Measurements from ENCODE around the gene RAB5IF. TPM values are rescaled to one million over a fixed set of nuclear protein-coding genes. Genes with fewer than 3 reads are reported as not detected.

The RAB5IF gene
- total and polyA plus RNA-seq, 2 of the 8 experiments (the other 6 are each of a cell fraction or from before 2014, with no cell fraction given), result 95.5 to 148 TPM

DNA sequence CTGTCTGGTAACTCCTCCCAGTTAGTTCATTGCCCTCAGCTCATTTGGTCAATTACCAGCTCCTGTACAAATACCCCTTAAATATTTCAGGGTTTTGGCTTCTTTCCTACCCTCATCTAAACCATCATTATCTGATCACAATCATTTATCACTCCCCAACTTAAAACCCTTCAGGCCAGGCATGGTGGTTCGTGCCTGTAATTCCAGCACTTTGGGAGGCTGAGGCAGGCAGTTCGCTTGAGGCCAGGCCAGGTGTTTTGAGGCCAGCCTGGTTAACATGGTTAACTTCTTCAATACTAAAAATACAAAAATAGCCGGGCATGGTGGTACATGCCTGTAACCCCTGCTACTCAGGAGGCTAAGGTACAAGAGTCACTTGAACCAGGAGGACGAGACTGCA lies 22.8 kb upstream of the RAB5IF start:
- Histone ChIP-seq H3K9ac (replicated peaks in 1 of 4; ENCODE audit: extremely low read depth in 1 of 4, low read depth in 3 of 4, low read length in 3 of 4) (no peak overlapping the region), H3K9me3 (ENCODE audit: insufficient read depth in 2 of 2, low read depth in 1 of 2, low read length in 1 of 2) (peaks cover 6 to 7% of the 10 kb centered on the region in 2 experiments; a peak in 2 of 4 replicates), H2BK5ac (ENCODE audit: low read depth, low read length) (no peak overlapping the region), H2BK15ac (ENCODE audit: low read length) (no peak overlapping the region), H4K8ac (ENCODE audit: extremely low read depth, insufficient read depth, low read length) (no peak overlapping the region), H3K4me3 (ENCODE audit: extremely low read depth in 1 of 4, insufficient read depth in 2 of 4, low read depth in 3 of 4, low read length in 4 of 4) (no peak overlapping the region), H3K23me2 (ENCODE audit: low read depth, low read length) (no peaks in the 10 kb centered on the region), H3K4me2 (ENCODE audit: insufficient read depth in 1 of 2, low read depth in 2 of 2, low read length in 2 of 2) (no peak overlapping the region), H3K56ac (replicated peaks; ENCODE audit: insufficient read length, low read depth, low read length) (no peak overlapping the region), H3K27me3 (replicated peaks in 1 of 4; ENCODE audit: control insufficient read depth in 3 of 4, extremely low read depth in 1 of 4, insufficient read depth in 3 of 4, low read length in 3 of 4) (no peaks in the 10 kb centered on the region), H3K79me1 (ENCODE audit: low read depth, low read length) (peaks cover 12% of the 10 kb centered on the region), H2BK120ac (replicated peaks; ENCODE audit: low read depth, low read length) (no peak overlapping the region), H4K20me1 (replicated peaks in 1 of 2; ENCODE audit: control insufficient read depth in 1 of 2, insufficient read depth in 2 of 2, low read length in 2 of 2) (peaks cover 0 to 4% of the 10 kb centered on the region in 2 experiments), H4K5ac (ENCODE audit: insufficient read length, low read depth, low read length) (no peak overlapping the region), H4K91ac (replicated peaks; ENCODE audit: insufficient read length, low read length) (no peak overlapping the region), H2BK20ac (ENCODE audit: low read length) (no peak overlapping the region), H3K23ac (ENCODE audit: insufficient read length) (no peak overlapping the region), H3K27ac (ENCODE audit: low read depth, low read length) (no peak overlapping the region), H3K4me1 (replicated peaks in 1 of 4; ENCODE audit: control insufficient read depth in 3 of 4, insufficient read depth in 4 of 4, low read length in 3 of 4) (peaks cover 3 to 17% (median 11%) of the 10 kb centered on the region in 4 experiments; a peak in 6 of 7 replicates), H3K79me2 (ENCODE audit: control insufficient read depth in 1 of 2, insufficient read depth in 2 of 2, low read length in 2 of 2) (peaks cover 0 to 25% of the 10 kb centered on the region in 2 experiments; a peak in 2 of 4 replicates), H2BK12ac (ENCODE audit: low read depth, low read length) (no peak overlapping the region), H2AFZ (ENCODE audit: low read length) (no peak overlapping the region), H3K4ac (replicated peaks; ENCODE audit: insufficient read length, low read depth, low read length) (no peak overlapping the region), H2AK5ac (ENCODE audit: low read depth, low read length) (no peak overlapping the region), H3K18ac (ENCODE audit: extremely low read depth, low read length) (no peak overlapping the region), H3K14ac (ENCODE audit: insufficient read length) (no peak overlapping the region), H3K36me3 (ENCODE audit: control insufficient read depth in 2 of 4, insufficient read depth in 4 of 4, low read length in 3 of 4) (peaks cover 4 to 58% (median 26%) of the 10 kb centered on the region in 4 experiments)
- DNase-seq (ENCODE audit: low read depth in 1 of 2, low spot score in 2 of 2) (no peak), FAIRE-seq (no peak)
- 84% methylated on average over 4 of the region's 4 CpGs; no CpG with 5 or more reads in 1 of the 2 experiments for WGBS, 2 experiments (ENCODE audit: extremely low coverage in 1 of 2, insufficient coverage in 1 of 2, insufficient read length in 1 of 2, insufficient replicate concordance in 2 of 2, low coverage in 1 of 2, low lambda C conversion rate in 2 of 2, missing lambda C conversion rate in 1 of 2)
- ChIA-PET POLR2A (ENCODE audit: partially characterized antibody) (interaction anchor here (9.0 to 26.6 kb wide), 2 partner anchors 10 to 22 kb away, joined by 60 to 388 read pairs; partner anchors contain the start of genes RAB5IF and TGIF2), CTCF (ENCODE audit: partially characterized antibody) (interaction anchor here (1.5 to 14.2 kb wide), 3 partner anchors 9 to 42 kb away, joined by 3 to 202 read pairs (median 17); partner anchors contain the start of genes MYL9 and TGIF2)
- no peak for TF ChIP-seq CHD2 (IDR thresholded peaks at IDR 0.05; ENCODE audit: low read length)
- TF ChIP-seq CBX8 (IDR thresholded peaks at IDR 0.05; ENCODE audit: borderline replicate concordance, low read depth, low read length), result no peak
- TF ChIP-seq YY1 (IDR thresholded peaks at IDR 0.05; ENCODE audit: low read depth, low read length), result no peak
- no peak for TF ChIP-seq RFX5 (IDR thresholded peaks at IDR 0.05; ENCODE audit: borderline replicate concordance, low read depth, low read length)
- TF ChIP-seq FOSL1 (IDR thresholded peaks at IDR 0.05; ENCODE audit: insufficient read depth, low read depth, low read length), result no peak
- TF ChIP-seq CBX5 (IDR thresholded peaks at IDR 0.05; ENCODE audit: low read depth, low read length), result no peak
- TF ChIP-seq TBP (IDR thresholded peaks at IDR 0.05; ENCODE audit: low read depth, low read length), result no peak
- TF ChIP-seq CHD1 (IDR thresholded peaks at IDR 0.05; ENCODE audit: low read depth, low read length), result no peak
